HCT116 (cell line): ENCODE measurements around the gene TEDC1. TPM values are rescaled to one million over a fixed set of nuclear protein-coding genes. Genes with fewer than 3 reads are reported as not detected.

ENCODE experiments used
- ATAC-seq: fragments of 200-7000 bp; cut with Tn5 transposase; 2 replicates; pipeline ENCODE4 v1.9.1; 2020; ENCODE audit warnings: mild to moderate bottlenecking, moderate library complexity
- BruUV-seq: library from RNA; stranded (reverse); fragments of 400-500 nt; replicated peaks from 2 replicates; lab custom pipeline; 2021; lab: Mats Ljungman, UMichigan
- CTCF ChIA-PET: fragments of 300-600 bp; sonication (Branson Sonifier 250); formaldehyde crosslinking; loops from one replicate; lab custom pipeline; 2021; ENCODE audit warnings: antibody characterized with exemption; lab: Charles Lee
- POLR2A ChIA-PET: fragments of 300-600, 350-600 bp; sonication (Branson Sonifier 250); formaldehyde crosslinking; loops from one replicate; lab custom pipeline; 2021; ENCODE audit warnings: antibody characterized with exemption; lab: Charles Lee
- RAD21 ChIA-PET, 2 experiments: fragments of 300-600 bp; sonication (Branson Sonifier 250); formaldehyde crosslinking; loops; one replicate each; lab custom pipeline; 2023; ENCODE audit warnings: low total read pairs in 2 of 2; ENCODE audit not compliant: uncharacterized antibody in 2 of 2, unreplicated experiment in 2 of 2, low non-redundant PET in 1 of 2; lab: Charles Lee
- DNase-seq: peaks from one replicate; pipeline ENCODE4 v3.0.0-alpha.2; 2010; ENCODE audit warnings: low read depth, low spot score
- H2AFZ ChIP-seq: fragments of 200-600 bp; shearing (Covaris generic), sonication (generic); 2 replicates; pipeline ENCODE4 v1.6.1; 2017; ENCODE audit warnings: low read depth, mixed run types, mixed read lengths, antibody characterized with exemption, low read length; ENCODE audit not compliant: poor library complexity, severe bottlenecking
- H3K27ac ChIP-seq: 2 replicates; pipeline ENCODE4 v1.5.1; 2012; ENCODE audit warnings: low read depth, low read length
- H3K27me3 ChIP-seq: fragments of 200-600 bp; sonication (generic); 2 replicates; pipeline ENCODE4 v1.6.1; 2016; ENCODE audit warnings: mixed run types, low read length, mixed read lengths; ENCODE audit not compliant: insufficient read depth
- H3K36me3 ChIP-seq, 2 experiments: fragments of 200-500 bp in 1 of 2; fragments of 200-600 bp in 1 of 2; sonication (Bioruptor generic) in 1 of 2; sonication (generic) in 1 of 2; 2 replicates each; pipeline versions ENCODE4 v1.5.1 to v1.6.1; 2014 to 2016; ENCODE audit warnings: low read length in 2 of 2, inconsistent platforms in 1 of 2, mixed read lengths in 1 of 2, mixed run types in 1 of 2; ENCODE audit not compliant: insufficient read depth in 2 of 2, control insufficient read depth in 1 of 2
- H3K4me1 ChIP-seq, 2 experiments: fragments of 200-600 bp in 1 of 2; sonication (generic) in 1 of 2; 2 replicates each; pipeline versions ENCODE4 v1.5.1 to v1.6.1; 2012 to 2017; ENCODE audit warnings: low read length in 2 of 2, inconsistent platforms in 1 of 2, mild to moderate bottlenecking in 1 of 2, mixed read lengths in 1 of 2, mixed run types in 1 of 2, moderate library complexity in 1 of 2; ENCODE audit not compliant: insufficient read depth in 2 of 2, control insufficient read depth in 1 of 2
- H3K4me2 ChIP-seq: fragments of 200-600 bp; sonication (generic); 2 replicates; pipeline ENCODE4 v1.6.1; 2017; ENCODE audit warnings: mixed run types, low read length, mixed read lengths
- H3K4me3 ChIP-seq, 2 experiments: fragments of 200-600 bp in 1 of 2; sonication (generic) in 1 of 2; replicated peaks in 1 of 2; 2 replicates each; pipeline ENCODE4 v1.5.1; 2011 to 2016; ENCODE audit warnings: low read length in 2 of 2, control low read depth in 1 of 2, low read depth in 1 of 2, mild to moderate bottlenecking in 1 of 2, mixed read lengths in 1 of 2, mixed run types in 1 of 2
- H3K79me2 ChIP-seq: fragments of 200-600 bp; sonication (generic); 2 replicates; pipeline ENCODE4 v1.6.1; 2017; ENCODE audit warnings: mild to moderate bottlenecking, mixed run types, low read length, moderate library complexity, mixed read lengths; ENCODE audit not compliant: insufficient read depth
- H3K9ac ChIP-seq: fragments of 200-600 bp; sonication (generic); 2 replicates; pipeline ENCODE4 v1.6.1; 2016; ENCODE audit warnings: low read length, mixed read lengths
- H3K9me2 ChIP-seq: fragments of 200-600 bp; sonication (generic), shearing (Covaris generic); 2 replicates; pipeline ENCODE4 v1.6.1; 2017; ENCODE audit warnings: mixed run types, mild to moderate bottlenecking, moderate library complexity; ENCODE audit not compliant: insufficient read depth
- H3K9me3 ChIP-seq, 2 experiments: fragments of 200-500 bp in 1 of 2; fragments of 200-600 bp in 1 of 2; sonication (Bioruptor generic) in 1 of 2; sonication (generic) in 1 of 2; 2 replicates each; pipeline ENCODE4 v1.6.1; 2014 to 2017; ENCODE audit warnings: low read length in 2 of 2, mixed read lengths in 2 of 2, inconsistent platforms in 1 of 2, low read depth in 1 of 2, mild to moderate bottlenecking in 1 of 2, mixed run types in 1 of 2, moderate library complexity in 1 of 2; ENCODE audit not compliant: control insufficient read depth in 1 of 2, insufficient read depth in 1 of 2
- H4K20me1 ChIP-seq: fragments of 200-600 bp; sonication (generic), shearing (Covaris generic); 2 replicates; pipeline ENCODE4 v1.6.1; 2017; ENCODE audit warnings: mixed run types, mild to moderate bottlenecking, moderate library complexity; ENCODE audit not compliant: insufficient read depth
- ATF3 ChIP-seq: IDR thresholded peaks from 2 replicates; pipeline ENCODE4 v1.6.1; 2012
- EGR1 ChIP-seq: IDR thresholded peaks from 2 replicates; pipeline ENCODE4 v1.6.1; 2012; ENCODE audit warnings: low read depth
- EZH2 ChIP-seq: fragments of 200-600 bp; sonication (generic); IDR thresholded peaks from 2 replicates; pipeline ENCODE4 v1.6.1; 2017; ENCODE audit warnings: antibody characterized with exemption, mixed run types
- EZH2phosphoT487 ChIP-seq: fragments of 200-600 bp; IDR thresholded peaks from 2 replicates; pipeline ENCODE4 v1.6.1; 2018; ENCODE audit warnings: antibody characterized with exemption, borderline replicate concordance
- FOSL1 ChIP-seq: IDR thresholded peaks from 2 replicates; pipeline ENCODE4 v1.6.1; 2012; ENCODE audit warnings: low read depth
- JUND ChIP-seq: IDR thresholded peaks from 2 replicates; pipeline ENCODE4 v1.6.1; 2012
- POLR2AphosphoS5 ChIP-seq: IDR thresholded peaks from 2 replicates; pipeline ENCODE4 v1.6.1; 2011; ENCODE audit warnings: mild to moderate bottlenecking, low read depth, low read length, moderate library complexity
- RAD21 ChIP-seq: IDR thresholded peaks from 2 replicates; pipeline ENCODE4 v1.6.1; 2012; ENCODE audit warnings: low read depth, mild to moderate bottlenecking
- SIN3A ChIP-seq: IDR thresholded peaks from 2 replicates; pipeline ENCODE4 v1.6.1; 2012; ENCODE audit warnings: low read depth
- TCF7L2 ChIP-seq: IDR thresholded peaks from 2 replicates; pipeline ENCODE4 v1.7.0; 2011; ENCODE audit warnings: borderline replicate concordance, inconsistent platforms; ENCODE audit not compliant: insufficient read depth, insufficient read length; ENCODE audit errors: extremely low read depth
- intact Hi-C: fragments of 100-400 bp; cut with micrococcal nuclease; formaldehyde crosslinking; loops from 2 replicates; pipeline ENCODE4 v1.10.0; 2022
- total RNA-seq: library from RNA; stranded (reverse); gene quantifications from one replicate; pipeline ENCODE4 v1.2.1, GENCODE V29; 2021; ENCODE audit not compliant: unreplicated experiment
- TF ChIP-seq, protein P1 (sequence below): IDR thresholded peaks from 2 replicates; pipeline ENCODE4 v1.6.1; 2012

Gene TEDC1
- total RNA-seq, 1 experiment from 2014 or later: 40.4 TPM

DNA sequence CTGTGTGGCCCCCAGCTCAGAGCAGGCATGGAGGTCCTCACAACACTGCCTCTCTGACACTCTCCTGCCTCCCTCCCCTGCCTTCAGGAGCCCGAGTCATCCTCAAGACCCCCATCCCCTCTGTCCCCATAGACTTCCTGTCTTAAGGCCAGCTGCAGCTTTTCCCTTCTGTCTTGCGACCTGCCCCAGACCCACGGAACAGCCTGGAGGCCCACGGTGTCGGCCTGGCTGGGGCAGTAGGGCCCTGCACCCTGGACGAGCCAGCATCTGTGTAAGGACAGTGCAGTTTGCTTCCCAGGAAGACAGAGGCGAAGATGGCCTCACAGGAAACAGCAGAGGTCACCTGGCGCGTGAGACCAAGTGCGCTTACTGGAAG lies 9.7 kb downstream of the TEDC1 start:
- Histone ChIP-seq H2AFZ (no peak overlapping the region), H3K9ac (no peak overlapping the region), H4K20me1 (no peaks in the 10 kb centered on the region), H3K4me2 (no peak overlapping the region), H3K27ac (no peak overlapping the region), H3K4me1 (no peaks in the 10 kb centered on the region), H3K79me2 (no peaks in the 10 kb centered on the region), H3K9me3 (no peaks in the 10 kb centered on the region), H3K4me3 (no peak overlapping the region), H3K36me3 (no peaks in the 10 kb centered on the region), H3K27me3 (no peaks in the 10 kb centered on the region), H3K9me2 (no peaks in the 10 kb centered on the region)
- ATAC-seq: no peak
- POLR2A ChIA-PET: no interaction called here
- DNase-seq: no peak
- RAD21 ChIA-PET: no interaction called here
- BruUV-seq: no TSS peak
- no peak for TF ChIP-seq TCF7L2
- no peak for TF ChIP-seq POLR2AphosphoS5
- TF ChIP-seq JUND: no peak
- TF ChIP-seq ATF3: no peak
- TF ChIP-seq FOSL1: no peak
- CTCF ChIA-PET: no interaction called here
- intact Hi-C loops: no loop called here

- H2AFZ ChIP-seq: no peak overlapping the region
- no TSS peak for BruUV-seq
- RAD21 ChIA-PET: no interaction called here
- no peak for DNase-seq
- no peaks in the 10 kb centered on the region for H3K36me3 ChIP-seq
- intact Hi-C loops: no loop called here
- POLR2A ChIA-PET: no interaction called here
- H3K9me2 ChIP-seq: no peaks in the 10 kb centered on the region
- no peaks in the 10 kb centered on the region for H3K9me3 ChIP-seq
- no peak for ATAC-seq
- no peaks in the 10 kb centered on the region for H3K4me1 ChIP-seq
- no peak for TF ChIP-seq EGR1
- TF ChIP-seq EZH2: no peak
- no peak for TF ChIP-seq SIN3A
- TF ChIP-seq RAD21: no peak
- no peak for TF ChIP-seq EZH2phosphoT487
- TF ChIP-seq, protein P1, sequence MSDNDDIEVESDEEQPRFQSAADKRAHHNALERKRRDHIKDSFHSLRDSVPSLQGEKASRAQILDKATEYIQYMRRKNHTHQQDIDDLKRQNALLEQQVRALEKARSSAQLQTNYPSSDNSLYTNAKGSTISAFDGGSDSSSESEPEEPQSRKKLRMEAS: no peak
- no peak overlapping the region for H3K4me3 ChIP-seq
- H3K9ac ChIP-seq: no peak overlapping the region
- H3K27me3 ChIP-seq: no peaks in the 10 kb centered on the region
- no peaks in the 10 kb centered on the region for H3K79me2 ChIP-seq
- no peaks in the 10 kb centered on the region for H4K20me1 ChIP-seq
- H3K4me2 ChIP-seq: no peak overlapping the region
- CTCF ChIA-PET: no interaction called here
- no peak overlapping the region for H3K27ac ChIP-seq
These were observed 10.7 kb downstream of the TEDC1 start for GRCh38 chr14:105501504-105502291.
